H7 (cell line): ENCODE measurements around the gene RPRD1B. TPM values are rescaled to one million over a fixed set of nuclear protein-coding genes. Genes with fewer than 3 reads are reported as not detected.

Experiments used
- DNase-seq: peaks from one replicate; pipeline ENCODE4 v3.0.0; 2012
- H3K27me3 ChIP-seq: 2 replicates; pipeline ENCODE4 v1.6.0; 2011; ENCODE audit warnings: mild to moderate bottlenecking, low read length; ENCODE audit not compliant: control insufficient read depth, insufficient read depth
- H3K36me3 ChIP-seq: replicated peaks from 2 replicates; pipeline ENCODE4 v1.5.1; 2011; ENCODE audit warnings: low read length; ENCODE audit not compliant: control insufficient read depth, insufficient read depth
- H3K4me3 ChIP-seq: 2 replicates; pipeline ENCODE4 v1.5.1; 2011; ENCODE audit warnings: low read depth, mild to moderate bottlenecking, control low read depth, low read length, moderate library complexity; ENCODE audit not compliant: insufficient read depth
- total RNA-seq: library from RNA; depleted of rRNA; stranded (reverse); fragments of >200 nt; shearing (Covaris generic); gene quantifications from 2 replicates; pipeline ENCODE4 v1.2.3, GENCODE V29; 2014

The RPRD1B gene
- total RNA-seq, 1 experiment from 2014 or later, result 12.7 TPM

DNA sequence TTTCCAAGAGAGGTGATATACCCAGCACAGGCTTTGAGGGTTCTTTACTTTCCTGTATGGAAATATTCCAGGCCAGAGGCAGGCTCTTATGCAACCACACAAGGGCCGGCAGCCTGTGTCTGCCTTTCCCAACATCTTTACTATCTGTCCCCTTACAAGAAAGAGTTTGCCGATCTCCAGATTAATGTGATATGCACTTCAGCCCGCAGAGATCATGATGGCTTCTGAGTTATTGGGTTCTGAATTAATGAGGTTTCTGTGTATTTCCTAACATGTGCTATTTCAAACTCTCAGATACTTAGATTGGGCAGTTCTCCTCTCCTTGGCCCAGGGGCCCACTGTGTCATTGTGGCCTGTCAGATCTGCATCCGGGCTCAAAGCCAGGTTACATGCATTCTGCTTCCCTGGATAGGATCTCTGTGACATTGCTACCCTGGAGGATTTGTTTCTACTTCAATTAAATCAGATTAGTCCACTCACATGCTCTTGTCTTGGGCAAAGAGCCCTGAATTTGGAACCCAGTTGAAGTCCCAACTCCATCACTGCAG, 75.0 kb downstream of the RPRD1B start:
- H3K36me3 ChIP-seq, result no peaks in the 10 kb centered on the region
- DNase-seq, result no peak
- no peak overlapping the region for H3K4me3 ChIP-seq
- H3K27me3 ChIP-seq, result no peaks in the 10 kb centered on the region

DNA sequence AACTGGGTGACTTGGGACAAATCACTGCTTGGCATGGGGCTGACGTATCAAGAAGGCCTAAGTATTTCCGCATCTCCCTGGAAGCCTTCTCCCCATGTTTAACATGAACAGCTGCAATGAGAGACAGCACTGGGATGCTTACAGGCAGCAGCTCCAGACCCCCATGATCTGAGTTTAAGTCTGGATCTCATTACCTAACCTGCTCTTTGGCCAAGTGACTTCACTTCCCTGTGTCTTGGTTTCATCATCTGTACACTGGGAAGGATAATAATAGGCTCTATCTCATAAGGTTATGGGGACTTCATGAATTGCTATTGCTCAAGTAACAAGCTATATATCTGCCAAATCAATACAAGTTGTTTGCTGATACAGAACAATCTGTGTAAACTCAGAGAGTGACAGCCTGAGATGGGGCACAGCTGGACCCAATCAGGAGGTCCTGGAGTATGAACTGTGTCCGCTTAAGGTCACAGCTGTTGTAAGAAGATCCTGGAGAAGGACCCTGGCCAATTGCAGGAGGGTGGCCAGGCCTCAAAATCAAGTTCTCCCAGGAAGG, 75.5 kb downstream of the RPRD1B start:
- no peak for DNase-seq
- Histone ChIP-seq H3K36me3 (no peaks in the 10 kb centered on the region), H3K27me3 (no peaks in the 10 kb centered on the region), H3K4me3 (no peak overlapping the region)

DNA sequence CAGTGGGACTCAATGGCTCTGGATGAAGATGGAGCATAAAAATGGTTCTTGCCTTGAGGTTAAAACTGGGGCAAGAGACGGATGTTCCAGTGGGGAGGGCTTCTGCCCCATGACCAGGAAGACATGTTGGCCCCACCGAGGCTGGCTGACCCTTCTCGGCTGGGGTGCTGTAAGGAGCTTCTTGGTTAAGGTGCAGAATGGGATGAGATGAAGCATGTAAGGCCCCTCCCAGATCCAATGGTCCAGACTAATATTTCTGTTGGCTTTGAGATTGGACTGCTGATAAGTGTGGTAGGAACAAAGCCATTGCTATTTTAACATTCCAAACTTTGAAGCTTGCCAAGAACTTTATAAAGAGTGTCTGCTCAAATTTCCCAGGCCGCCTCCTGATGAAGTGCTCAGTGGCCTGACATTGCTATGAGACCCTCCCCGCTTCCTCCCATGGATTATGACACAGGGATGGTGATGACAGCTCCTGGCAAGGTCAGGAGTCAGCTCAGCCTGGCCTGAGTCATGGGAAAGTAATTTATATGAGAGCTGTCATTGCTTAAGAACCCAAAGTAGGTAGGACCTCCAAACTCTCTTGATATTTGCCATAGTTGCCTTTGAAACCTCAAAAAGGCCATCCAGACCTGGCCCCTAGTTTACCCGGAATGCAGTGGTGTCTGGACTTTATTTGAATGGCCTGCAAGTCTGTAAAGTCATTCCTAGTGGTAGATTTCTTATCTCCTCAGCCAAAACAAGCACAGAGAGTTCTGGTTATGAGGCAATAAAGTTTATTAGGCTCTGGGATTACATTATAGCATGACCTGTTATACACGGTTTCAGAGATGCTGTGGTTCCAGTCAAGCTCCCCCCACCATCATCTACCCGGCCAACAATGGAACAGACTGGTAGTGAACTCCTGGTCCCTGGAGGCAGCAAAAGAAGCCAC, 76.3 kb downstream of the RPRD1B start:
- no peak for DNase-seq
- Histone ChIP-seq H3K4me3 (no peak overlapping the region), H3K36me3 (no peaks in the 10 kb centered on the region), H3K27me3 (no peaks in the 10 kb centered on the region)

DNA sequence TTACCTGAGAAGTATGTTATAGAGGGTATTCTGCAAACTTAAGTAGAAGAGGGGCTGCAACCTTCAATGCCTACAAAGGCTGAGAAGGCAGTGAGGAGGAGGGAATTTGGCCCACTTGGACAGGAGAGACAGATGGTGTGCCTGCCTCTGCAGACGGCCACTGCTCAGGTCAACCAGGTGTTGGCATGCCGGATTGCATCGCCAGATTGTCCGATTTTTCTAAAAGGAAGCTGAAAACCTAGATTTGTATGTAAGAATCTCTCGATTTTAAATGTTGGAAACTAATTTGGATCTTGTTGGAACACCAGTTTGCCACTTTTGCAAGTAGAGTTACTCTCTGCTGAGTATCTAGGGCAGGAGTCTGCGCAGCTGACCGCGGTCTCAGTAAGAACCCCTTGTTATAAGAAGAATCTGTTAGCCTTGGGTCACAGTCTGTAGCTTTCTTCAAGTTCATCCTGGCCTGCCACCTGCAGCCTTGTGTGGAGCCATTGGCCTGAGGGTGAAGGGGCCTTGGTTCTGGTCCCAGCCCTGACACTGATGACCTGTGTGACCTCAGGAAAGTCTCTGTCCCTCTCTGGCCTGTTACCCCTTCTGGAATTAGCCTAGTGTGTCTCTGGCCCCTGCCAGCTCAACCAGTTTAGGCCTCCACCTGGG, 77.1 kb downstream of the RPRD1B start:
- no peaks in the 10 kb centered on the region for H3K27me3 ChIP-seq
- no peak overlapping the region for H3K4me3 ChIP-seq
- no peak for DNase-seq
- H3K36me3 ChIP-seq, result no peaks in the 10 kb centered on the region

DNA sequence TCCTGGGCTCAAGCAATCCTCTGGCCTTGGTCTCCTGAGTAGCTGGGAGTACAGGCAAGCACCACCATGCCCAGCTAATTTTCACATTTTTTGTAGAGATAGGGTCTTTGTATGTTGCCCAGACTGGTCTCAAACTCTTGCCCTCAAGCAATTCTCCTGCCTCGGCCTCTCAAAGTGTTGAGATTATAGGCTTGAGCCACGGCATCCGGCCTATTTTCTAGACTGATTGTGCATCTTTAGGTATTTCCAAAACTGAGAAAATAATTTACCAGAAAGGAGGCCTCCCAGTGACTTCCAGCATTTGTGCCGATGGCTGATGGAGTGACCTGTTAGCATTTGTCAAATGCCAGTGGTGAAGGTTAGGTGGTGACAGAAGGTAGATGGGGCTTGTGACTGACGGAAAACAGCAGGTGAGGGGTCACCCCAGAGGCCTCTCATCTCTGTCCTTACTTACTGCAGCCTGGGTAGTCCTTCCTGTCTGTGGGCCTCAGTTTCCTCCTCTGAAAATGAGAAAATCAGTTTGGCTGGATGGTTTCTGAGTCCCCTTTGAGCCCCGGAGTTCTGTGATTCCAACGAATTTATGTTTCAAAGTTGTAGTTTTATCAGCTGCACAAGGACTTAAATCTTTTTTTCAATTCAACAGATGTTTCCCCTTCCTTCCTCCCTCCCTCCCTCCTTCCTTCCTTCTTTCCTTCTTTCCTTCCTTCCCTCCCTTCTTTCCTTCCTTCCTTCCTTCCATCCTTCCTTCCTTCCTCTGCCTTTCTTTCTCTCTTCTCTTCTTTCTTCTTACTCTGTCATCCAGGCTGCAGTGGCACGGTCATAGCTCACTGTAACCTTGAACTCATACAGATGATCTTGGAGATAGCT, 78.1 kb downstream of the RPRD1B start:
- Histone ChIP-seq H3K4me3 (no peak overlapping the region), H3K36me3 (no peaks in the 10 kb centered on the region), H3K27me3 (no peaks in the 10 kb centered on the region)
- no peak for DNase-seq

DNA sequence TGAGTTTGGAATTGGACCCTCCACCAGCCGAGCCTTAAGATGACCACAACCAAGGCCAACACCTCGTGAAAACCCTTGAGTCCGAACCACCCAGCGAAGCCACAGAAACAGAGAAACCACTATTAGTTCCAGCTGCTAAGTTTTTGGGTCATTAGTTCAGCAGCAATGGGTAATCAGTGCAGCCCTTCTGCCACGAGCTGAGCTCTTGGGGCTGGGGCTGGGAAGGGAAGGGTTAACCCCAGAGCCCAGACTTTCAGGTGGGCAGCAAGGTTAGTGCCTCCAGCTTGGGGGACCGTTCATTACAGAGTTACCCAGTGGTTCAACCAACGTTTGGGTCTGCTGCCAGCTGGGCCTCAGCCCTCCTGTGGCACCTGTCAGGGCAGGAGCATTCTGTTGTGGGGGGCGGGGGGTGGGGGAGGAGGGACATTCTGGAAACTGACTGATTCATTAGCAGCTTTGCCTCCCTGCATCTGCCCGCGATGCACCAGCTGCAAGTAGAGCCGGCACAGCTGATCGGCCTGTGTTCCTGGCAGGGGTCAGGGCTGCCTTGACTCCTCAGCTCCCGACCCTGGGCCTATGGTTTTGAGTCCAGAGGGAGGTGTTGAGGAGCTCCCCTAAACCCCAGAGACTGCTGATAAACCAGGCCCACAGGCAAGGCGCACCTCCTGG, 78.8 kb downstream of the RPRD1B start:
- Histone ChIP-seq H3K4me3 (no peak overlapping the region), H3K27me3 (no peaks in the 10 kb centered on the region), H3K36me3 (no peaks in the 10 kb centered on the region)
- no peak for DNase-seq

DNA sequence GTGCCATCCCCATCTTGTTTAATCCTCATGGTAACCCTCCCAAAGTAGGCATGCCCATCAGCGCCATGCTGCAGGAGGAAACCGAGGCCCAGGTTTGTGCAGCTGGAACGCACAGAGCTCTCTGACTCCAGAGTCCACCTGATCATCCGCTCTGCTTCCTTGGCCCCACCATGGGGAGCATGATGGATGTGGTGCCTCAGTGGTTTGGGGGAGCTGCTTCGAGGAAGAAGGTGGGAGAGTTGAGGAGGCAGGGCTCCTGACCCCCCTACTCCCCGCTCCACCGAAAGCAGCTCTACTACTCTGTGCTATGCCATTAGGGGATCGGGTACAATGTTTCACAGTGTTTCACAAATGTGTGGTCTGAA, 79.4 kb downstream of the RPRD1B start:
- Histone ChIP-seq H3K27me3 (no peaks in the 10 kb centered on the region), H3K36me3 (no peaks in the 10 kb centered on the region), H3K4me3 (no peak overlapping the region)
- no peak for DNase-seq

DNA sequence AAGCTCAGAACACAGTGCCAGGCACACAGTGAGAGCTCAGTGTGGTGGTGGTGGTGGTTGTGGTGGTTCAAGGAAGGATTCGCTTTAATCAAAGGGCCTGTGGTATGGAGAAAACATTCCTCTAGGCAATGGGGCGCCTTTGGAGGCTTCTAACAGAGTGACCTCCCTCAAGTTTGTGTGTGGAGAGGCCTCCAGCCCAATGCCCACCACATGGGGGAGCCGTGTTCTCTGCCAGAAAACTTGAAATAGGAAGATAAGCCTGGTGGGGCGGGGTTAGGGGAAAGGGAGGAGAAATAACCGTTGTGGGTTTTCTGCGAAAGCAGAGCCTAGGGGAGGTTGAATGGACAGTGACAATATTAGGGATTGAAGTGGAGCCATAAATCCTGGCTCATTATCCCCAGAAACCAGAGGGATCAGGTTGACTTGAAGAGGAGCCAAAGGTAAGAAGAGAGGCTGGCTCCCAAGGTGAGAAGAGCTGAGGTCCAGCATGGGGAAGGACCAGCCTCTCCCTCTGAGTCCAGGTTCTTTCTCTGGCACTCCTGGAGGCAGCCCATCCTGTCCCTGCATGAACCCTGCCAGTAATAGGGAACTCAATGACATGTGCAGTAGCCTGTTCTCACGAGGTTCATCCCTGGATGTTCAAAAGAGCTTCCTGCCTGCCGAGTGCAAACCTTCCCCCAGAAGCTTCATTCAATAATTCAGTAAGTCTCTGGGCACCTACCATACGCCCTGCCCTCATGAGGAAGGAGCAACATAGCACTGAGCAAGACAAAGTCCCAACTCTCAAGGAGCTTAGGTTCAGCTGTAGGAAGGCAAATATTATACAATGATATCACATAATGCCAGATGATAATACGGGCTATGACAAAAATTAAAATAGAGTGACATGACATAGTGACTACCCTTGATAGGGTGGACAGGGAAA, 80.1 kb downstream of the RPRD1B start:
- H3K36me3 ChIP-seq, result no peaks in the 10 kb centered on the region
- DNase-seq, result peak; percentile 76
- no peaks in the 10 kb centered on the region for H3K27me3 ChIP-seq
- H3K4me3 ChIP-seq, result no peak overlapping the region

DNA sequence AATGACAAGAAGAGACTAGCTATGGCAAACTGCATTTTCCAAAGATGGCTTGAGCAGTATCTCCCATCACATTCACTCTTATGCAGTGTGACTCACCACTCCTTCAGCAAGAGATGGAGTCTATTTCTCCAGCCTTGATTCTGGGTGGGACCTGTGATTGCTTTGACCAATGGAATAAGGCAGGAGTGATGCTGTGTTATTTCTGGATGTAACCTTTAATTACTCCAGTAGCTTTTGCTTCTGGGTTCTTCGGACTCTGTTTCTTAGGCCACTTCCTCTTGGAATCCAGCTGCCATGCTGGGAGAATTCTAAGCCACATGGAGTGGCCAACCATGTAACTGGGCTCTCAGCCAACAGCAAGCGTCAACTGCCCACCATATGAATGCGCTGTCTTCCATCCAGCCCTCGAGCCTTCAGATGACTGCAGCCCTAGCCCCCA, 80.8 kb downstream of the RPRD1B start:
- H3K36me3 ChIP-seq, result no peaks in the 10 kb centered on the region
- no peak for DNase-seq
- H3K4me3 ChIP-seq, result no peak overlapping the region
- H3K27me3 ChIP-seq, result no peaks in the 10 kb centered on the region

DNA sequence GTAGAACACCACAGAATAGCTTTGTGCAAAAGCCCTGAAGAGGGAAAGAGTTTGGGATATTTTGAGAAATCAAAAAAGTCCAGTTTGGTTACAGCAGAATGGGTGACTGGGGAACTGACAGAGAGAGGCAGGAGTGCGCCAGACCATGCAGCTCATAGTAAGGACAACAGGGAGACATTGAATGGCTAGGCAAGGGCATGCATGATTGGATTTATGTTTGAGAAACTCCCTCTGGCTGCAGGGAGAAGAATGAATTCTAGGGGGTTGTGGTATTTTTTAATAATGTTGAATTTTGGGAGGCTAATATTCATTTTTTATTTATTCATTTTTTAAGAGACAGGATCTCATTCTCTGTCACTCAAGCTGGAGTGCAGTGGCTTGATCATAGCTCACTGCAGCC, 81.7 kb downstream of the RPRD1B start:
- Histone ChIP-seq H3K27me3 (no peaks in the 10 kb centered on the region), H3K4me3 (no peak overlapping the region), H3K36me3 (no peaks in the 10 kb centered on the region)
- DNase-seq, result no peak

DNA sequence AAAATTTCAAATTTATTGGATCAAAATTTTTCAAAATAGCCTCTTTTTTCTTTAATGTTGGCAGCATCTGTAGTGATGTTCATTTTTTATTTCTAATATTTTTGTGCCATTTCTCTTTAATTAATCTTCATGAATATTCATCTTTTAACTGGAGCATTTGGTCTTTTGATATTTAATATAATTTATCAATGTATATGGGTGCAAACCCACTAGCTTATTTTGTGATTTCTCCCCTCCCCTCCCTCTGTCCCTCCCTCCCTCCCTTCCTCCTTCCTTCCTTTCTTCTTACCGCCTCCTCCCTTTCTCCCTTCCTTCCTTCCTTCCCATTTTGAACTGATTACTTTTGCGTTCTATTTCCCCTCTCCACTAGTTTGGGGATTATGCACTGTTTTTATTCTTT, 82.3 kb downstream of the RPRD1B start:
- no peaks in the 10 kb centered on the region for H3K36me3 ChIP-seq
- no peak for DNase-seq
- no peaks in the 10 kb centered on the region for H3K27me3 ChIP-seq

DNA sequence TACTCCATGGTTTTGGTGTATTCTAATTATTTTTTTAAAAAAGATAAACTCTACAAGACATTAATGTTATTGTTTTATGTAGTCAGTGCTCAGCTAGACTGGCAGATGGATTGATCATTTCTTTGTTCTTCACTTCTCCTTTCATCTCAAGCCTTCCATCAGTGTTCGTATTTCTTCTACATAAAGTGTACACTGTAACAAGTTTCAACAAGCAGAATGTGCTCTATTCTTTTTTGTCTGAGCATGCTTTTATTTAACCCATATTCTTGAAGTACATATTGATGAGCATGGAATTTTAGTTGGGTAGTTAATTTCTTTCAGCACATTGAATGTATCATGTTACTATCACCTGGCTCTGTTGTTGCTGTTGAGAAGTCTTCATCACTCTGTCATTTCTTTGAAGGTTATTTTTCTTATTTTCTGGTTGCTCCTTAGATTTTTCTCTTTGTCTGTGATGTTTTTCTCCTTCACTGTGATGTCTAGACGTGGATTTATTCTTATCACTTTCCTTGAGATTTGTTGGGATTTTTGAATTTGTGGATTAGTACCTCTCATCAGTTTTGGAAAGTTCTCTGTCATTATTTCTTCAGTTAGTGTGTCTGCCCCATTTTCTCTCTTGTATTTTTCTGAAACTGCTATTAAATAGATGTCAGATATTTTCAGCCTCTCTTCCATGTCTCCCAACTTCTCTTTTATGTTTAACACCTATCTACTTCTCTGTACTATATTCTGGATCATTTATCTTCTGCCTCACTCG, 83.0 kb downstream of the RPRD1B start:
- no peaks in the 10 kb centered on the region for H3K27me3 ChIP-seq
- H3K36me3 ChIP-seq, result no peaks in the 10 kb centered on the region
- no peak overlapping the region for H3K4me3 ChIP-seq
- DNase-seq, result no peak

More for the DNA sequence above, 82.3 kb downstream of the RPRD1B start:
- H3K4me3 ChIP-seq, result no peak overlapping the region
